Thyroid gland (tissue), 4 donors: ENCODE results near the gene CAMTA2.

ENCODE experiments used
- POLR2A ChIP-seq, 2 donors: fragments of 450-650 bp; IDR thresholded peaks; one replicate each; pipeline ENCODE4 v1.6.1; 2017; ENCODE audit warnings: antibody characterized with exemption in 2 of 2, mild to moderate bottlenecking in 2 of 2, moderate library complexity in 1 of 2
- TF ChIP-seq, protein P1 (sequence below), 6 experiments: fragments of 200-600 bp in 3 of 6; fragments of 450-650 bp in 3 of 6; sonication (generic) in 3 of 6; IDR thresholded peaks; one replicate each; pipeline ENCODE4 v1.5.1; 2016 to 2019; ENCODE audit warnings: antibody characterized with exemption in 6 of 6, mild to moderate bottlenecking in 2 of 6, inconsistent platforms in 1 of 6, moderate library complexity in 1 of 6

GRCh38 chr17:4945176-4945943 is 42.1 kb downstream of the CAMTA2 start:
- TF ChIP-seq, protein P1, sequence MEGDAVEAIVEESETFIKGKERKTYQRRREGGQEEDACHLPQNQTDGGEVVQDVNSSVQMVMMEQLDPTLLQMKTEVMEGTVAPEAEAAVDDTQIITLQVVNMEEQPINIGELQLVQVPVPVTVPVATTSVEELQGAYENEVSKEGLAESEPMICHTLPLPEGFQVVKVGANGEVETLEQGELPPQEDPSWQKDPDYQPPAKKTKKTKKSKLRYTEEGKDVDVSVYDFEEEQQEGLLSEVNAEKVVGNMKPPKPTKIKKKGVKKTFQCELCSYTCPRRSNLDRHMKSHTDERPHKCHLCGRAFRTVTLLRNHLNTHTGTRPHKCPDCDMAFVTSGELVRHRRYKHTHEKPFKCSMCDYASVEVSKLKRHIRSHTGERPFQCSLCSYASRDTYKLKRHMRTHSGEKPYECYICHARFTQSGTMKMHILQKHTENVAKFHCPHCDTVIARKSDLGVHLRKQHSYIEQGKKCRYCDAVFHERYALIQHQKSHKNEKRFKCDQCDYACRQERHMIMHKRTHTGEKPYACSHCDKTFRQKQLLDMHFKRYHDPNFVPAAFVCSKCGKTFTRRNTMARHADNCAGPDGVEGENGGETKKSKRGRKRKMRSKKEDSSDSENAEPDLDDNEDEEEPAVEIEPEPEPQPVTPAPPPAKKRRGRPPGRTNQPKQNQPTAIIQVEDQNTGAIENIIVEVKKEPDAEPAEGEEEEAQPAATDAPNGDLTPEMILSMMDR (IDR thresholded peaks at IDR 0.05) = no peak
- TF ChIP-seq POLR2A (IDR thresholded peaks at IDR 0.05) = no peak
